Measurements from ENCODE around the gene GPC6. TPM values are rescaled to one million over a fixed set of nuclear protein-coding genes. Genes with fewer than 3 reads are reported as not detected.

GPC6 gene
- total RNA-seq, 1 donor: 77.8 TPM

DNA sequence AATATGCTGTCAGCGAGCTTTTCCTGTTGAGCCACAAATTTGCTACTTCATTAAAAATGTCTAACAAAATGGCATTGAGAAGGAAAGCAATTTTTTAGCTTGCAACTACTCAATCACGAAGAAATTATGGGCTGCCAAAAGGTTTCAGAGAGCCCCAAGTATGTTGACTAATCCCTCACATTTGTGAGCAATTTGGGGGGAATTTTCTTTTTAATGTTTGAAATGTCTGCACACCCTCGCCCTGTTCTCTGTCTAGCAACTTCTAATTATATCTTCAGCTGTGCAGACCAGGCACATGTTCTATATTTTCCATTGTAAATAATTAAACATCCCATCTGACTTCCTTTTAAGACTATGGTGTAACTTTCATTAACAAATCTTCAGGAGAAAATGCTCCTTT is 1060.0 kb downstream of the GPC6 start:
- Histone ChIP-seq H3K36me3 (ENCODE audit: insufficient read depth, low read length) (no peaks in the 10 kb centered on the region), H3K27me3 (ENCODE audit: insufficient read depth, low read length) (no peaks in the 10 kb centered on the region)
- no peak for DNase-seq (ENCODE audit: insufficient read length, low spot score, missing footprints)

GRCh38 chr13:94291631-94292322 is 1065.2 kb downstream of the GPC6 start:
- TF ChIP-seq, protein P1, sequence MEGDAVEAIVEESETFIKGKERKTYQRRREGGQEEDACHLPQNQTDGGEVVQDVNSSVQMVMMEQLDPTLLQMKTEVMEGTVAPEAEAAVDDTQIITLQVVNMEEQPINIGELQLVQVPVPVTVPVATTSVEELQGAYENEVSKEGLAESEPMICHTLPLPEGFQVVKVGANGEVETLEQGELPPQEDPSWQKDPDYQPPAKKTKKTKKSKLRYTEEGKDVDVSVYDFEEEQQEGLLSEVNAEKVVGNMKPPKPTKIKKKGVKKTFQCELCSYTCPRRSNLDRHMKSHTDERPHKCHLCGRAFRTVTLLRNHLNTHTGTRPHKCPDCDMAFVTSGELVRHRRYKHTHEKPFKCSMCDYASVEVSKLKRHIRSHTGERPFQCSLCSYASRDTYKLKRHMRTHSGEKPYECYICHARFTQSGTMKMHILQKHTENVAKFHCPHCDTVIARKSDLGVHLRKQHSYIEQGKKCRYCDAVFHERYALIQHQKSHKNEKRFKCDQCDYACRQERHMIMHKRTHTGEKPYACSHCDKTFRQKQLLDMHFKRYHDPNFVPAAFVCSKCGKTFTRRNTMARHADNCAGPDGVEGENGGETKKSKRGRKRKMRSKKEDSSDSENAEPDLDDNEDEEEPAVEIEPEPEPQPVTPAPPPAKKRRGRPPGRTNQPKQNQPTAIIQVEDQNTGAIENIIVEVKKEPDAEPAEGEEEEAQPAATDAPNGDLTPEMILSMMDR (IDR thresholded peaks at IDR 0.05; ENCODE audit: extremely low read depth, low read depth, low read length): no peak
- H4K20me1 ChIP-seq (ENCODE audit: insufficient read depth, low read length): no peaks in the 10 kb centered on the region
- no peaks in the 10 kb centered on the region for H3K79me2 ChIP-seq (ENCODE audit: insufficient read depth, low read length)
- no peaks in the 10 kb centered on the region for H3K4me1 ChIP-seq (ENCODE audit: insufficient read depth, low read length)
- no peak overlapping the region for H2AFZ ChIP-seq (ENCODE audit: low read length)
- H3K4me2 ChIP-seq (ENCODE audit: insufficient read depth, low read length): no peak overlapping the region
- H3K36me3 ChIP-seq (ENCODE audit: insufficient read depth, low read length): no peaks in the 10 kb centered on the region
- no peaks in the 10 kb centered on the region for H3K27me3 ChIP-seq (ENCODE audit: insufficient read depth, low read length)
- no peak overlapping the region for H3K4me3 ChIP-seq (ENCODE audit: insufficient read depth, low read length)
- H3K9me3 ChIP-seq (ENCODE audit: low read depth, low read length): no peaks in the 10 kb centered on the region
- DNase-seq (ENCODE audit: insufficient read length, low spot score, missing footprints): no peak
- no peak overlapping the region for H3K27ac ChIP-seq (ENCODE audit: low read depth, low read length)

More for the DNA sequence above, 1060.0 kb downstream of the GPC6 start:
- no peak overlapping the region for H2AFZ ChIP-seq (ENCODE audit: low read length)
- H3K4me2 ChIP-seq (ENCODE audit: insufficient read depth, low read length): no peak overlapping the region
- no peaks in the 10 kb centered on the region for H3K9me3 ChIP-seq (ENCODE audit: low read depth, low read length)
- H3K4me1 ChIP-seq (ENCODE audit: insufficient read depth, low read length): no peaks in the 10 kb centered on the region
- H3K27ac ChIP-seq (ENCODE audit: low read depth, low read length): no peak overlapping the region
- no peaks in the 10 kb centered on the region for H4K20me1 ChIP-seq (ENCODE audit: insufficient read depth, low read length)
- H3K79me2 ChIP-seq (ENCODE audit: insufficient read depth, low read length): no peaks in the 10 kb centered on the region
- TF ChIP-seq, protein P1 (IDR thresholded peaks at IDR 0.05; ENCODE audit: extremely low read depth, low read depth, low read length): no peak
- H3K4me3 ChIP-seq (ENCODE audit: insufficient read depth, low read length): no peak overlapping the region

- Histone ChIP-seq H3K79me2 (ENCODE audit: insufficient read depth, low read length) (no peaks in the 10 kb centered on the region), H3K27me3 (ENCODE audit: insufficient read depth, low read length) (no peaks in the 10 kb centered on the region)
These were observed 1065.7 kb downstream of the GPC6 start for GRCh38 chr13:94292323-94292640.

GRCh38 chr13:94296471-94296870 is 1069.9 kb downstream of the GPC6 start:
- no peak overlapping the region for H3K27ac ChIP-seq (ENCODE audit: low read depth, low read length)
- no peaks in the 10 kb centered on the region for H3K9me3 ChIP-seq (ENCODE audit: low read depth, low read length)
- H3K36me3 ChIP-seq (ENCODE audit: insufficient read depth, low read length): no peaks in the 10 kb centered on the region
- no peaks in the 10 kb centered on the region for H3K27me3 ChIP-seq (ENCODE audit: insufficient read depth, low read length)
- TF ChIP-seq, protein P1 (IDR thresholded peaks at IDR 0.05; ENCODE audit: extremely low read depth, low read depth, low read length): no peak
- no peak overlapping the region for H2AFZ ChIP-seq (ENCODE audit: low read length)
- H3K4me2 ChIP-seq (ENCODE audit: insufficient read depth, low read length): no peak overlapping the region
- no peak overlapping the region for H3K4me3 ChIP-seq (ENCODE audit: insufficient read depth, low read length)
- no peaks in the 10 kb centered on the region for H3K79me2 ChIP-seq (ENCODE audit: insufficient read depth, low read length)
- no peaks in the 10 kb centered on the region for H3K4me1 ChIP-seq (ENCODE audit: insufficient read depth, low read length)
- H4K20me1 ChIP-seq (ENCODE audit: insufficient read depth, low read length): no peaks in the 10 kb centered on the region
- no peak for DNase-seq (ENCODE audit: insufficient read length, low spot score, missing footprints)

More at GRCh38 chr13:94292323-94292640, 1065.7 kb downstream of the GPC6 start:
- H4K20me1 ChIP-seq (ENCODE audit: insufficient read depth, low read length): no peaks in the 10 kb centered on the region
- H2AFZ ChIP-seq (ENCODE audit: low read length): no peak overlapping the region
- TF ChIP-seq, protein P1 (IDR thresholded peaks at IDR 0.05; ENCODE audit: extremely low read depth, low read depth, low read length): no peak
- H3K27ac ChIP-seq (ENCODE audit: low read depth, low read length): no peak overlapping the region
- no peak for DNase-seq (ENCODE audit: insufficient read length, low spot score, missing footprints)
- H3K4me3 ChIP-seq (ENCODE audit: insufficient read depth, low read length): no peak overlapping the region
- H3K9me3 ChIP-seq (ENCODE audit: low read depth, low read length): no peaks in the 10 kb centered on the region
- H3K36me3 ChIP-seq (ENCODE audit: insufficient read depth, low read length): no peaks in the 10 kb centered on the region
- H3K4me2 ChIP-seq (ENCODE audit: insufficient read depth, low read length): no peak overlapping the region
- H3K4me1 ChIP-seq (ENCODE audit: insufficient read depth, low read length): no peaks in the 10 kb centered on the region

Measured in osteoblast (primary cell).